Right atrium auricular region (tissue), 2 donors: ENCODE measurements around the gene PLXDC2. TPM values are rescaled to one million over a fixed set of nuclear protein-coding genes. Genes with fewer than 3 reads are reported as not detected.

ENCODE experiments used
- DNase-seq: peaks from one replicate; pipeline ENCODE4 v3.0.0-alpha.2; 2019; ENCODE audit warnings: low spot score
- H3K27ac ChIP-seq, 2 donors: fragments of 200-600 bp; sonication (generic); 1 replicate in 1 of 2; 2 replicates in 1 of 2; pipeline ENCODE4 v1.5.1; 2016 to 2019
- H3K27me3 ChIP-seq, 2 donors: fragments of 200-600 bp; sonication (generic); one replicate each; pipeline versions ENCODE4 v1.5.1 to v1.6.0; 2017 to 2019
- H3K36me3 ChIP-seq: fragments of 200-600 bp; sonication (generic); one replicate; pipeline ENCODE4 v1.5.1; 2016
- H3K4me1 ChIP-seq, 2 donors: fragments of 200-600 bp; sonication (generic); one replicate each; pipeline versions ENCODE4 v1.5.1 to v1.6.0; 2017 to 2019
- H3K4me3 ChIP-seq, 2 donors: fragments of 200-600 bp; sonication (generic); 1 replicate in 1 of 2; 2 replicates in 1 of 2; pipeline ENCODE4 v1.5.1; 2017 to 2019; ENCODE audit warnings: mild to moderate bottlenecking in 1 of 2, moderate library complexity in 1 of 2
- H3K9me3 ChIP-seq, 2 donors: fragments of 200-600 bp; sonication (generic); one replicate each; pipeline ENCODE4 v1.5.1; 2019
- CTCF ChIP-seq, 2 donors: fragments of 200-600 bp; sonication (generic); IDR thresholded peaks; one replicate each; pipeline ENCODE4 v1.5.1; 2019; ENCODE audit warnings: antibody characterized with exemption in 2 of 2
- total RNA-seq, 2 donors: library from RNA; depleted of rRNA; stranded (reverse); fragments of >200 nt; gene quantifications; one replicate each; pipeline ENCODE4 v1.1.0, GENCODE V29; 2016

The PLXDC2 gene
- total RNA-seq, 2 donors from 2014 or later, result 24.0 to 43.6 TPM

GRCh38 chr10:19815731-19816410 is 361 bp upstream of the PLXDC2 start:
- no peaks in the 10 kb centered on the region for H3K9me3 ChIP-seq
- peak overlapping the region; percentile 69 to 75 for H3K4me3 ChIP-seq
- H3K27me3 ChIP-seq, result no peaks in the 10 kb centered on the region
- no peak for TF ChIP-seq CTCF (IDR thresholded peaks at IDR 0.05)
- peaks cover 0 to 15% of the 10 kb centered on the region in 2 donors for H3K4me1 ChIP-seq
- no peaks in the 10 kb centered on the region for H3K36me3 ChIP-seq
- H3K27ac ChIP-seq, result peak overlapping the region; percentile 83 to 84
- DNase-seq, result peak; percentile 87

DNA sequence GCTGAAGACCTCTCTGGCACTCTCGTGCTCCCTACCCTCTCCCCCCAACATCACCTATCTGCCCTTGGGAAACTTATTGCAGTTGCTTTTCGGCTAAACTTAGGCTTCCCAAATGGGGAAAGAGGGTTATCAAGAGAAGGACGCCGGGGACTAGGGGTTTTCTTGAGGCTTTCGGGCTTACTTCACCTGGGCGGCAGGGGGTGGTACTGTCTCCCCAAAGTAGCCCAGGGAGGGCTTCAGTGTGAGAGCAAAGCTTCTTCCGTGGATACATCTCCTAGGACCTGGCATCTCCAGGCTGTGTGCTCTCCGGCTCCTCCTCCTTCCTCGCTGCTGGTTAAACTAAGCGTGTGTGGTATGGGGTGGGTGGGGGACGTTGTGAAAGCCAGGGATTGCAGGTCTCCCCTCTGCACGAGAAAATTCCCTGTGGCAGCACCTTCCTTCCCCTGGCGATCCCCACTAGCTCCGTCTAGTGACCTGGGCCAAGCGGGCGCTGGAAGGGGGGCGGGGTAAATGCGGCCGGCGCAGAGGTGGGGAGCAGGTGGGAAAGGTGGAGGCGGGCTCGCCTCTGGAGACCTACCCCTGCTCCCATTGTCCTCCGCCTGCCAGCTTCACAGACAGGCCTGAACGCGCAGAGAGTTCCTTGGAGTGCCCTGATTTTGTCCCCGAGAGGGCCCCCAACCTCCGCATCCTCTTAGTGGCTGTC is 1.1 kb downstream of the PLXDC2 start:
- Histone ChIP-seq H3K27me3 (no peaks in the 10 kb centered on the region), H3K4me1 (peaks cover 0 to 7% of the 10 kb centered on the region in 2 donors), H3K36me3 (no peaks in the 10 kb centered on the region), H3K4me3 (peak overlapping the region; percentile 69 to 75), H3K27ac (peak overlapping the region; percentile 83 to 84), H3K9me3 (no peaks in the 10 kb centered on the region)
- TF ChIP-seq CTCF (IDR thresholded peaks at IDR 0.05), result no peak
- no peak for DNase-seq

DNA sequence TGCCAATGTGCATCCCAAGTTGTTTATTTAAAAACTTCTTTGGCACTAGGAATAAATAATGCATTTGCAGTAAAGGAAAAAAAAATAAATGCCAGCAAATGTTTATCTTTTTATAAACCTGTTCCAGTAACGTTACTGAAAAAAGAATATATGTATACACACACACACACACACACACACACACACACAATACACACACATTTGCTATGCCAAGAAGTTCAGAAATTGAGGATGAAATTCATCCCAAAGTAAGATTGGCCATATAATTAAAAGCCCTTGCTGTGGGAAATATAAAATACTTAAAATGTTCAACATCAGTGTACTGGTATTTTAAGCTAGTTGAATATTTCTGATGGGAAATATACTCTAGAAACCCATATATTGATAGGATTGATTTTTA is 2.6 kb downstream of the PLXDC2 start:
- Histone ChIP-seq H3K4me3 (peak overlapping the region; percentile 69 to 75), H3K36me3 (no peaks in the 10 kb centered on the region), H3K27me3 (no peaks in the 10 kb centered on the region), H3K27ac (peak overlapping the region; percentile 20 to 83), H3K4me1 (peaks cover 0 to 7% of the 10 kb centered on the region in 2 donors), H3K9me3 (no peaks in the 10 kb centered on the region)
- no peak for DNase-seq
- TF ChIP-seq CTCF (IDR thresholded peaks at IDR 0.05), result no peak

DNA sequence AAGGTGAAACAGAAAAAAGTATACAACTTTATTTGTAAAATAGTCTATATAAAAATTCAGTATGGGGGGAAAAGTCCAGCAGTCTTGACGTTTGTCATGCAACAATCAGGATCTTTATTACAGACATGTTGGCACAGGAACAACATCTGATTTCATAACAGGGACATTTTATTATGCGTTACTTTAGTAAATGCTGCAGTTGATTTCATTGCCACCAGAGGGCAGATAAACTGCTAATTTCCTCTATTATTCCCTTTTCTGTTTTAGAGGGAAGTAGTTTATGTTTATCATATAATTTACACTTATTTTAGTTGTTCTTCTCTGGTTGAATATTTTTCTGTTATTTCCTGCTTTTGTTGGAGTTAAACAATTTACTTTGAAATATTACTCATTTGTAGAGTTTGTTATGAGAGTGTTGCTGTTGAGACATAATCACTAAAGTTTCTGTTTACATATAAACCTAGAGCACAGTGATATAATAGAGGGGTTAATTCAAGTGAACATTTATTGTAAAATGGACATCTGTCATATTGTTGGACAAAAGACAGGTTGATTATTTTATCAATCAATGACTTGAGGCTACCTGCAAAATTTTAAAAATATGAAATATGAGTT is 3.3 kb downstream of the PLXDC2 start:
- Histone ChIP-seq H3K4me3 (peak overlapping the region; percentile 69 to 75), H3K9me3 (no peaks in the 10 kb centered on the region), H3K36me3 (no peaks in the 10 kb centered on the region), H3K4me1 (peaks cover 0 to 14% of the 10 kb centered on the region in 2 donors), H3K27me3 (no peaks in the 10 kb centered on the region), H3K27ac (peak overlapping the region; percentile 20 to 83)
- peak; percentile 69 to 85 for TF ChIP-seq CTCF (IDR thresholded peaks at IDR 0.05)
- DNase-seq, result no peak

DNA sequence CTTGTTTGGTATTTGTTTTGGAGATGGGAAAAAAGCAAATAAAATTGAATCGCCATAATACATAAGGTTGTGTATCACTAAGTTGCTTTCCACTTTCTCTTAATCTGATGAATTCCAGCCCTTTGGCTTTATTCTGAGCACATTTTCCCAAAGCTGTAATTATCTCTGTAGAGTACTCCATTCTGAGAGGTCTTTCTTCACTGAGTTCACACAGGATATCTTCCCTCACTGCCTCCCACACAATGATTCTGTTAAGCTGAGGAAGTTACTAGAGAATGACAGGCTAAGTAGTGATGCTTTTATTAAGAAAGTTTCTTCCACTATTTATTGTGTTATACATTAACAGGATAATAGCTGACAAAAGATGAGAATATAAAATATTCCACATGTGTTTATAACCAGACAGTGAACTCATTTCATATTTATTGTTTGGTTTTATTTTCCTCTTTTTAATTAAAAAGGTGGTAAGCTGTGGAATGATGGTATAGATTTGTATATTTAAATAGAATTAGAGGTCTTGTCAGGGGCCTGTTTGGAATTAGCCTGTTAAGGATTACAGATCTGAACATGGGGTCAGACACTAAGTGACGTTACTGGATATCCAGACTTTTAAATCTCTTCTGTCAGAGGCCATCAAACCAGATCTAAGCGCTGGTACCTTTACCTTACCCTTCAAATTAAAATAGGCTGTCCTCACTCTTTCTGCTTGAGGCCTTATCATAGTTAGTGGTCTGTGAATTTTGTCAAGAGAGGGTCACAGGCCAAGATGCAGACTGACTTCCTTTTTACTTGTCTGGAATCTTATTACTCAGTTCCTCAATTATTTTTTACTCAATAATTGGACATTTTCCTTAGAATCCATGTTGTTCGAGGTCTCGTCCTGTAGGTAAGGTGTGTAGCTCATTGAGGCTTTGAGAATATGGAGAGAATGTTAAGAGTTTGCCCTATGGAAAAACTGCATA is 8.4 kb downstream of the PLXDC2 start:
- no peaks in the 10 kb centered on the region for H3K9me3 ChIP-seq
- no peak for DNase-seq
- peaks cover 0 to 43% of the 10 kb centered on the region in 2 donors for H3K4me1 ChIP-seq
- H3K36me3 ChIP-seq, result no peaks in the 10 kb centered on the region
- no peak overlapping the region for H3K4me3 ChIP-seq
- peak overlapping the region; percentile 9 to 13 for H3K27ac ChIP-seq
- TF ChIP-seq CTCF (IDR thresholded peaks at IDR 0.05), result no peak
- no peaks in the 10 kb centered on the region for H3K27me3 ChIP-seq
